ENCODE data around the gene ITGB2.

GRCh38 chr21:44842087-44842486 lies 78.6 kb downstream of the ITGB2 start:
- no peak for TF ChIP-seq CTCF (IDR thresholded peaks at IDR 0.05)
- TF ChIP-seq POLR2A (IDR thresholded peaks at IDR 0.05) = no peak

Data from heart left ventricle (tissue), 13 donors.